Activated CD8-positive, alpha-beta T cell treated with anti-CD3 and anti-CD28 coated beads for 36 hours (primary cell): ENCODE measurements around the gene PPDPF. TPM values are rescaled to one million over a fixed set of nuclear protein-coding genes. Genes with fewer than 3 reads are reported as not detected.
"Not testable (repeated sequence)": the region's sequence is repeated elsewhere in the genome, so short reads cannot be mapped to it uniquely, and the experiment has no call there.

Experiments
- ATAC-seq: fragments of 200-7000 bp; cut with Tn5 transposase; one replicate; pipeline ENCODE4 v1.10.0; 2021; ENCODE audit warnings: mild to moderate bottlenecking, moderate library complexity
- CTCF ChIA-PET: fragments of 350-600 bp; sonication (Branson Sonifier 250); formaldehyde crosslinking; loops from one replicate; lab custom pipeline; 2021; ENCODE audit warnings: antibody characterized with exemption; lab: Charles Lee
- POLR2A ChIA-PET: fragments of 350-600 bp; sonication (Branson Sonifier 250); formaldehyde crosslinking; loops from one replicate; lab custom pipeline; 2021; ENCODE audit warnings: antibody characterized with exemption; lab: Charles Lee
- DNase-seq: peaks from one replicate; pipeline ENCODE4 v3.0.0-alpha.2; 2020
- H3K27ac Mint-ChIP-seq: one replicate; pipeline ENCODE4 v1.8.0; 2021; ENCODE audit warnings: mild to moderate bottlenecking, mixed read lengths
- H3K27me3 Mint-ChIP-seq: one replicate; pipeline ENCODE4 v1.8.0; 2021; ENCODE audit warnings: mixed read lengths
- H3K36me3 Mint-ChIP-seq: one replicate; pipeline ENCODE4 v1.8.0; 2021; ENCODE audit warnings: low read depth, mixed read lengths
- H3K4me1 Mint-ChIP-seq: one replicate; pipeline ENCODE4 v1.8.0; 2021; ENCODE audit warnings: low read depth, mixed read lengths
- H3K4me3 Mint-ChIP-seq: one replicate; pipeline ENCODE4 v1.8.0; 2021; ENCODE audit warnings: mild to moderate bottlenecking, moderate library complexity, mixed read lengths
- H3K9me3 Mint-ChIP-seq: one replicate; pipeline ENCODE4 v1.8.0; 2021; ENCODE audit warnings: mixed read lengths
- intact Hi-C: fragments of 100-400 bp; cut with micrococcal nuclease; formaldehyde crosslinking; loops from one replicate; pipeline ENCODE4 v1.10.0; 2022
- total RNA-seq, 2 experiments: library from RNA; stranded (reverse); gene quantifications; one replicate each; pipeline ENCODE4 v1.2.3, GENCODE V29; 2021
- TF ChIP-seq, protein P1 (sequence below): fragments of 200-600 bp; IDR thresholded peaks from one replicate; pipeline ENCODE4 v1.8.0; 2022; ENCODE audit warnings: antibody characterized with exemption, mild to moderate bottlenecking

Gene PPDPF
- total RNA-seq, 2 experiments from 2014 or later, result 193 to 226 TPM

GRCh38 chr20:63557481-63557891, 36.9 kb downstream of the PPDPF start:
- H3K36me3 Mint-ChIP-seq, result peaks cover 3% of the 10 kb centered on the region
- H3K27me3 Mint-ChIP-seq, result no peaks in the 10 kb centered on the region
- POLR2A ChIA-PET, result interaction anchor here (0.9 to 1.5 kb wide), 2 partner anchors 10 to 16 kb away, joined by 3 to 4 read pairs; partner anchors contain the start of gene HELZ2
- TF ChIP-seq, protein P1, sequence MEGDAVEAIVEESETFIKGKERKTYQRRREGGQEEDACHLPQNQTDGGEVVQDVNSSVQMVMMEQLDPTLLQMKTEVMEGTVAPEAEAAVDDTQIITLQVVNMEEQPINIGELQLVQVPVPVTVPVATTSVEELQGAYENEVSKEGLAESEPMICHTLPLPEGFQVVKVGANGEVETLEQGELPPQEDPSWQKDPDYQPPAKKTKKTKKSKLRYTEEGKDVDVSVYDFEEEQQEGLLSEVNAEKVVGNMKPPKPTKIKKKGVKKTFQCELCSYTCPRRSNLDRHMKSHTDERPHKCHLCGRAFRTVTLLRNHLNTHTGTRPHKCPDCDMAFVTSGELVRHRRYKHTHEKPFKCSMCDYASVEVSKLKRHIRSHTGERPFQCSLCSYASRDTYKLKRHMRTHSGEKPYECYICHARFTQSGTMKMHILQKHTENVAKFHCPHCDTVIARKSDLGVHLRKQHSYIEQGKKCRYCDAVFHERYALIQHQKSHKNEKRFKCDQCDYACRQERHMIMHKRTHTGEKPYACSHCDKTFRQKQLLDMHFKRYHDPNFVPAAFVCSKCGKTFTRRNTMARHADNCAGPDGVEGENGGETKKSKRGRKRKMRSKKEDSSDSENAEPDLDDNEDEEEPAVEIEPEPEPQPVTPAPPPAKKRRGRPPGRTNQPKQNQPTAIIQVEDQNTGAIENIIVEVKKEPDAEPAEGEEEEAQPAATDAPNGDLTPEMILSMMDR, result no peak
- no peaks in the 10 kb centered on the region for H3K9me3 Mint-ChIP-seq
- no peak overlapping the region for H3K27ac Mint-ChIP-seq
- peaks cover 8% of the 10 kb centered on the region for H3K4me1 Mint-ChIP-seq
- intact Hi-C loops, result no loop called here
- no peak overlapping the region for H3K4me3 Mint-ChIP-seq
- no peak for DNase-seq
- CTCF ChIA-PET, result interaction anchor here (0.9 to 1.8 kb wide), 3 partner anchors 11 to 218 kb away, joined by 3 to 6 read pairs (median 6); partner anchors contain the start of gene PTK6
- no peak for ATAC-seq

DNA sequence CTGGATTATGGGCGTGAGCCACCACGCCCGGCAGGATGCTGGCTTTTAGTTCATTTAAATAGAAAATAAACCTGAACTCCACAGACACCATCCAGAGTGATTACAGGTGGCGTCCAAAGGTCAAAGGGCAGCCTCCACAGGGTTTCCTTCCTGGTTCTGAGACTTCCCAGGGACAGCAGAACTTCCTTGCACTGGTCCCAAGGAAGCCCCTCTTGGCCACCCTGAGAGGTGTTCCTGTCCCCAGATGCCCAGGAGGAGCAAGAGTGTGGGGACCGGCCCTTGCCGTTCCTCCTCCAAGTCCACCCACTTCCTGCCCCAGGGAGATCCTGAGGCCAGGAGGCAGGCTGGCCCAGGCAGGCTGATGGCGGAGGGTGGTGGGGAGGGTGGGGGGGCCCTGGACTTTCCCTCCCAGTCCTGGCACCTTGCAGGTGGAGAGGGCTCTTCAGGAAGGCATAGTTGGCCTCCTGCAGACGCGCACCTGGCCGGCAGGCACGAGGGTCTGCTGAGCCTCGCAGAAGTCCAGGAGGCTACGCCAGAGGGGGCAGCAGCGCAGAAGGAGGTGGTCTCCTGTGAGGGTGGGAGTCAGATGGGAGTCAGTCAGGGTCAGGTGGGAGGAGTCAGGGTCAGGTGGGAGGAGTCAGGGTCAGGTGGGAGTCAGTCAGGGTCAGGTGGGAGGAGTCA, 38.4 kb downstream of the PPDPF start:
- DNase-seq (no peak), ATAC-seq (no peak)
- no peak overlapping the region for H3K27ac Mint-ChIP-seq
- H3K9me3 Mint-ChIP-seq, result no peaks in the 10 kb centered on the region
- H3K27me3 Mint-ChIP-seq, result no peaks in the 10 kb centered on the region
- POLR2A ChIA-PET, result interaction anchor here (0.8 to 1.5 kb wide), 2 partner anchors 15 to 21 kb away, joined by 3 read pairs; partner anchors contain the start of gene HELZ2
- intact Hi-C loops, result no loop called here
- CTCF ChIA-PET, result no interaction called here
- TF ChIP-seq, protein P1, result no peak
- H3K4me1 Mint-ChIP-seq, result peaks cover 1% of the 10 kb centered on the region
- peaks cover 3% of the 10 kb centered on the region for H3K36me3 Mint-ChIP-seq
- H3K4me3 Mint-ChIP-seq, result no peak overlapping the region

GRCh38 chr20:63559485-63560332, 39.1 kb downstream of the PPDPF start:
- H3K27me3 Mint-ChIP-seq, H3K4me3 Mint-ChIP-seq, H3K36me3 Mint-ChIP-seq, H3K4me1 Mint-ChIP-seq, ATAC-seq, H3K9me3 Mint-ChIP-seq, H3K27ac Mint-ChIP-seq, intact Hi-C loops: not testable (repeated sequence)
- ChIA-PET CTCF (interaction anchor here (2.2 kb wide), 1 partner anchor 22 kb away, joined by 8 read pairs; the partner anchor contains the start of gene PTK6), POLR2A (interaction anchor here (0.8 kb wide), 1 partner anchor 22 kb away, joined by 3 read pairs; no protein-coding TSS in a partner anchor)
- peak; percentile 38 for DNase-seq

DNA sequence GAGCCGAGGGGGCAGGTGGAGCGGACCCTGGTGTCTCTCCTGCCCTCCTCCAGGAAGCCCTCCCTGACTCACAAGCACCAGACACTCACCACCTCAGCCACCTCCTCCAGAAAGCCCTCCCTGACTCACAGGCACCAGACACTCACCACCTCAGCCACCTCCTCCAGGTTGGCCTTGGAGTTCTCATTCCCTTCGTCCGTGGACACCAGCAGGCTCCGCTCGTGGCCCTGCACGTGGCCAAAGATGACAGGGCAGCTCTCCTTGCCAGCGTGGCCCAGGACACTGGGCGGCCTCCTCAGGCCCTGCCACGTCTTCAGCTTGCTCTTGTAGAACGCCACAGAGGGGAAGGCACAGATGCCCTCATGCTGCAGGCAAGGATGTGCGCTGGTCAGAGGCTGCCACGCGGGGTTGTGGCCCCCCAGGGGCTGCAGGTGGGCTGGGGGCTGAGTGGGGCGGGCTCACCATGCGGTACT, 39.8 kb downstream of the PPDPF start:
- no peak overlapping the region for H3K4me3 Mint-ChIP-seq
- no peaks in the 10 kb centered on the region for H3K9me3 Mint-ChIP-seq
- ChIA-PET CTCF (interaction anchor here (2.2 kb wide), 1 partner anchor 23 kb away, joined by 8 read pairs; the partner anchor contains the start of gene PTK6), POLR2A (no interaction called here)
- H3K27ac Mint-ChIP-seq, result no peak overlapping the region
- H3K4me1 Mint-ChIP-seq, result peaks cover 1% of the 10 kb centered on the region
- no peaks in the 10 kb centered on the region for H3K27me3 Mint-ChIP-seq
- DNase-seq (no peak), ATAC-seq (peak; percentile 40)
- H3K36me3 Mint-ChIP-seq, result peaks cover 3% of the 10 kb centered on the region
- TF ChIP-seq, protein P1, result no peak
- intact Hi-C loops, result no loop called here

DNA sequence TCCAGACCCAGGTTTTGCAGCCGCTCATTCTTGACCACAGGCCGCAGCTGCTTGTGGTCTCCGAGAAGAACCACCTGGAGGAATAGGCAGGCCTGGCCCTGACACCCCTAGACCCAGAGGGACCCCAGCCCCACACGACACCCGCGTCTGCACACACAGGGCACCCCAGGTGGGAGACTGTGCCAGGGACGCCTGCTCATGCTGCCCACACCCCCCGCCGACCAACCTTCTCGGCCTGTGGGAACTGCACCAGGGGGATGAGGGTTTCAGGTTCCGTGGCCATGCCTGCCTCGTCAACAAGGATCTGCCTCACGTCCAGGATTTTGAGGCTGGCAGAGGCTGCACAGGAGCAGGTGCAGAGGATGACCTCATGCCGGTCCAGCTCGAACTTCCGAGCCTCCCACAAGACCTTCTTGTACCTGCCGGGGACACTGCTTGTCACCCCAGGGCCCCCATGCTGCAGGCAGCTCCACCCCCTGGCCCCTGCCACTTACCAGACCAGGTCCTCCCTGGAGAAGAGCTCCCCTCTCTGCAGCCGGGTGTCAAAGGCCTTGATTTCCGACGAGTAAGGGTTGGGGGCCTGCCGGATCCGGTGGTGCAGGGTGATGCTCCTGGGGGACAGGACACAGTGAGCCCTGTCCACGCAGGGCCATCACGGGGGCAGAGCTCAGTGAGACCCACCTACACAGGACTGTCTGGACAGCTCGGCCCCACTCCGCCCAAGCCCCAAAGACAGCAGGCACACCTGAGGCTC, 40.5 kb downstream of the PPDPF start:
- ChIA-PET CTCF (interaction anchor here (2.2 kb wide), 1 partner anchor 23 kb away, joined by 8 read pairs; the partner anchor contains the start of gene PTK6), POLR2A (interaction anchor here (0.8 kb wide), 1 partner anchor 15 kb away, joined by 3 read pairs; no protein-coding TSS in a partner anchor)
- Mint-ChIP-seq H3K9me3 (no peaks in the 10 kb centered on the region), H3K4me3 (no peak overlapping the region), H3K27ac (no peak overlapping the region), H3K27me3 (no peaks in the 10 kb centered on the region), H3K36me3 (peaks cover 3% of the 10 kb centered on the region), H3K4me1 (peaks cover 1% of the 10 kb centered on the region)
- DNase-seq (no peak), ATAC-seq (no peak)
- TF ChIP-seq, protein P1, result no peak
- intact Hi-C loops, result no loop called here
